NB4 (cell line): Measurements from ENCODE around the gene TRIM71.

Experiments
- MYC ChIP-seq: IDR thresholded peaks from 2 replicates; pipeline ENCODE4 v1.6.1; 2011; ENCODE audit warnings: low read depth, low read length
- TF ChIP-seq, protein P1 (sequence below): IDR thresholded peaks from one replicate; pipeline ENCODE4 v1.5.1; 2012; ENCODE audit warnings: low read depth, low read length

DNA sequence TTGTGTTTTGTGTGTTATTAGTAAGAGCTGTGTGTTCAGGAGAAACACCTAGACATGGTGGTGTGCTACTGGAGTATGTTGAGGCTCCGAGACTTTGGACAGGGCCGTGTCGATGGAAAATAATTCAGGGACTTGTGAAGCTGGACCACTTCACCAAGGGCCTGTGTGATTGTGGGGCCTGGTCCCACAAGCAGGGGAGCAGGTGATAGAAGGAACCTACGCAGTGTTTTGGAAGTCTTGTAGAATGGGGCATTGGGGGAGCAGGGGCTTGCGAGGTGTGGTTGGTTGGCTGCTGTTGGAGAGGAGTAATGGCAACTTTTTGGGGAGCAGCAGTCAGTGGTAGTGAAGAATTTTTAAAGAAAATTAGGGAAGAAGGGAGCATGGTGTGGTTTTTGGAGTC is 48.7 kb downstream of the TRIM71 start:
- TF ChIP-seq MYC: no peak
- TF ChIP-seq, protein P1, sequence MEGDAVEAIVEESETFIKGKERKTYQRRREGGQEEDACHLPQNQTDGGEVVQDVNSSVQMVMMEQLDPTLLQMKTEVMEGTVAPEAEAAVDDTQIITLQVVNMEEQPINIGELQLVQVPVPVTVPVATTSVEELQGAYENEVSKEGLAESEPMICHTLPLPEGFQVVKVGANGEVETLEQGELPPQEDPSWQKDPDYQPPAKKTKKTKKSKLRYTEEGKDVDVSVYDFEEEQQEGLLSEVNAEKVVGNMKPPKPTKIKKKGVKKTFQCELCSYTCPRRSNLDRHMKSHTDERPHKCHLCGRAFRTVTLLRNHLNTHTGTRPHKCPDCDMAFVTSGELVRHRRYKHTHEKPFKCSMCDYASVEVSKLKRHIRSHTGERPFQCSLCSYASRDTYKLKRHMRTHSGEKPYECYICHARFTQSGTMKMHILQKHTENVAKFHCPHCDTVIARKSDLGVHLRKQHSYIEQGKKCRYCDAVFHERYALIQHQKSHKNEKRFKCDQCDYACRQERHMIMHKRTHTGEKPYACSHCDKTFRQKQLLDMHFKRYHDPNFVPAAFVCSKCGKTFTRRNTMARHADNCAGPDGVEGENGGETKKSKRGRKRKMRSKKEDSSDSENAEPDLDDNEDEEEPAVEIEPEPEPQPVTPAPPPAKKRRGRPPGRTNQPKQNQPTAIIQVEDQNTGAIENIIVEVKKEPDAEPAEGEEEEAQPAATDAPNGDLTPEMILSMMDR: no peak
